Pancreas (tissue), 10 donors: ENCODE measurements around the gene GAS6. TPM values are rescaled to one million over a fixed set of nuclear protein-coding genes. Genes with fewer than 3 reads are reported as not detected.
"Not testable (repeated sequence)": the region's sequence is repeated elsewhere in the genome, so short reads cannot be mapped to it uniquely, and the experiment has no call there.

Source experiments
- ATAC-seq, 4 donors: fragments of 200-7000 bp; cut with Tn5 transposase; one replicate each; pipeline versions ENCODE4 v1.8.0 to v1.9.1; 2020; ENCODE audit warnings: mild to moderate bottlenecking in 4 of 4, moderate library complexity in 4 of 4
- DNase-seq, 6 donors: peaks; one replicate each; pipeline ENCODE4 v3.0.0-alpha.2; 2020
- FAIRE-seq: peaks from 2 replicates; lab custom pipeline; 2012; peaks lifted over from hg19 to GRCh38; lab: Jason Lieb, UNC
- H3K27ac ChIP-seq, 4 donors: fragments of 200-600 bp; sonication (generic); 1 replicate in 3 of 4; 2 replicates in 1 of 4; pipeline versions ENCODE4 v1.5.0 to v1.8.0; 2020
- H3K27me3 ChIP-seq, 4 donors: fragments of 200-600 bp; one replicate each; pipeline ENCODE4 v1.8.0; 2021
- H3K36me3 ChIP-seq, 3 donors: fragments of 200-600 bp; sonication (generic) in 1 of 3; one replicate each; pipeline versions ENCODE4 v1.5.0 to v1.8.0; 2020 to 2021
- H3K4me1 ChIP-seq, 3 donors: fragments of 200-600 bp; one replicate each; pipeline ENCODE4 v1.8.0; 2021
- H3K4me3 ChIP-seq, 4 donors: fragments of 200-600 bp; sonication (generic) in 2 of 4; one replicate each; pipeline versions ENCODE4 v1.5.0 to v1.8.0; 2020 to 2021
- H3K9me3 ChIP-seq, 4 donors: fragments of 200-600 bp; one replicate each; pipeline ENCODE4 v1.8.0; 2021
- whole genome bisulfite sequencing, 2 donors: extraction: QIAGEN DNeasy Blood & Tissue Kit; methylation state at CpG; one replicate each; pipeline ENCODE4 v1.1.7; 2013; 5-methylcytosine and 5-hydroxymethylcytosine counted together
- intact Hi-C, 3 donors: fragments of 100-400 bp; cut with DNase I; formaldehyde crosslinking; loops; one replicate each; pipeline versions ENCODE4 v1.11.1 to v1.14.2; 2022
- polyA plus RNA-seq, 2 donors: library from polyadenylated mRNA; stranded (reverse); fragments of 200-250 nt; gene quantifications; one replicate each; pipeline ENCODE4 v1.2.3, GENCODE V29; 2013
- total RNA-seq, 6 donors: library from RNA; stranded (reverse); fragmentation: NEBNext Ultra II Directional in 4 of 6; extraction: Animal tissue kit (Norgen Biotek cat#: 25700) in 4 of 6; gene quantifications; one replicate each; pipeline versions ENCODE4 v1.2.1 to v1.2.4, GENCODE V29; 2021 to 2023
- TF ChIP-seq, protein P1 (sequence below), 4 donors: fragments of 200-600 bp; sonication (generic) in 3 of 4; IDR thresholded peaks; one replicate each; pipeline versions ENCODE4 v1.5.0 to v1.8.0; 2021; ENCODE audit warnings: antibody characterized with exemption in 4 of 4
- donor health status: healthy with polysubstance abuse.
- donor health status: DM: no; HTN: no; CAD: no; lungs with moderate emphysema.
- donor health status: DM: no; HTN: no; CAD: no.
- donor health status: control.
- donor health status: control.
- donor health status: Bipolar disorder and iron deficiency.
- donor health status: DM: yes; HTN: yes; CAD: no.
- donor health status: DM: no; HTN: no; CAD: no.
- donor health status: DM: no; HTN: no; CAD: no.
- donor health status: DM: yes; HTN: yes; CAD: no.

GAS6 gene
- 10 to 100 TPM; 24.3 to 68.8 (median 38.6) TPM for total RNA-seq
- polyA plus RNA-seq, result 100 to 1,000 TPM in 1 of 2 donors, 10 to 100 TPM in 1; 98.0 to 124 TPM

GRCh38 chr13:113863524-113864272 lies at the start of gene GAS6:
Gene GAS6, minus strand, starts transcription at chr13:113864076. Its CDS starts 156 bp downstream, at chr13:113863920.
- DNase-seq (peak in 5 of 6 donors; percentile 59 to 85 (median 73)), ATAC-seq (peak; percentile 49 to 73 (median 58)), FAIRE-seq (no peak)
- Histone ChIP-seq H3K9me3 (no peaks in the 10 kb centered on the region), H3K27me3 (no peaks in the 10 kb centered on the region), H3K4me1 (peaks cover 0 to 9% (median 8%) of the 10 kb centered on the region in 3 donors), H3K27ac (peak within 1 kb of the TSS; percentile 78 to 89 (median 86)), H3K36me3 (no peaks in the 10 kb centered on the region), H3K4me3 (peak within 1 kb of the TSS; percentile 53 to 69 (median 59))
- TF ChIP-seq, protein P1, sequence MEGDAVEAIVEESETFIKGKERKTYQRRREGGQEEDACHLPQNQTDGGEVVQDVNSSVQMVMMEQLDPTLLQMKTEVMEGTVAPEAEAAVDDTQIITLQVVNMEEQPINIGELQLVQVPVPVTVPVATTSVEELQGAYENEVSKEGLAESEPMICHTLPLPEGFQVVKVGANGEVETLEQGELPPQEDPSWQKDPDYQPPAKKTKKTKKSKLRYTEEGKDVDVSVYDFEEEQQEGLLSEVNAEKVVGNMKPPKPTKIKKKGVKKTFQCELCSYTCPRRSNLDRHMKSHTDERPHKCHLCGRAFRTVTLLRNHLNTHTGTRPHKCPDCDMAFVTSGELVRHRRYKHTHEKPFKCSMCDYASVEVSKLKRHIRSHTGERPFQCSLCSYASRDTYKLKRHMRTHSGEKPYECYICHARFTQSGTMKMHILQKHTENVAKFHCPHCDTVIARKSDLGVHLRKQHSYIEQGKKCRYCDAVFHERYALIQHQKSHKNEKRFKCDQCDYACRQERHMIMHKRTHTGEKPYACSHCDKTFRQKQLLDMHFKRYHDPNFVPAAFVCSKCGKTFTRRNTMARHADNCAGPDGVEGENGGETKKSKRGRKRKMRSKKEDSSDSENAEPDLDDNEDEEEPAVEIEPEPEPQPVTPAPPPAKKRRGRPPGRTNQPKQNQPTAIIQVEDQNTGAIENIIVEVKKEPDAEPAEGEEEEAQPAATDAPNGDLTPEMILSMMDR (IDR thresholded peaks at IDR 0.05), result no peak
- WGBS, 2 donors, result 0 to 1% methylated on average over 72 to 116 of the region's 116 CpGs
- intact Hi-C loops, result no loop called here

DNA sequence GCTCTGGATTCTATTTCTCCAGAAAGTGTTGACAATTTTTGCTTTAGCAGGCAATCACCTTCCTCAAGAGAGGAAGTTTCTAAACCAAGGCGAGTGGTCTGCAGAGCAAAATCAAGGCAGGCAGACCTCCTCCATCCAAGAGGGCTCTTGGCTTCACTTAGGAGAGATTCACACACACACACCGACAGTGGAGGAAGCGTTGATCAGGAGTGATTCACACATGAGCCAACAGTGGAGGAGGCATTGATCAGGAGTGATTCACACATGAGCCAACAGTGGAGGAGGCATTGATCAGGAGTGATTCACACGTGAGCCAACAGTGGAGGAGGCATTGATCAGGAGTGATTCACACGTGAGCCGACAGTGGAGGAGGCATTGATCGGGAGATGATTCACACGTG lies 49.5 kb upstream of the GAS6 start:
- H3K4me1 ChIP-seq, H3K9me3 ChIP-seq, FAIRE-seq, DNase-seq, H3K4me3 ChIP-seq, H3K36me3 ChIP-seq, H3K27ac ChIP-seq, intact Hi-C loops, H3K27me3 ChIP-seq, ATAC-seq: not testable (repeated sequence)
- WGBS, 2 donors, result 66 to 70% methylated on average over 8 of the region's 8 CpGs

DNA sequence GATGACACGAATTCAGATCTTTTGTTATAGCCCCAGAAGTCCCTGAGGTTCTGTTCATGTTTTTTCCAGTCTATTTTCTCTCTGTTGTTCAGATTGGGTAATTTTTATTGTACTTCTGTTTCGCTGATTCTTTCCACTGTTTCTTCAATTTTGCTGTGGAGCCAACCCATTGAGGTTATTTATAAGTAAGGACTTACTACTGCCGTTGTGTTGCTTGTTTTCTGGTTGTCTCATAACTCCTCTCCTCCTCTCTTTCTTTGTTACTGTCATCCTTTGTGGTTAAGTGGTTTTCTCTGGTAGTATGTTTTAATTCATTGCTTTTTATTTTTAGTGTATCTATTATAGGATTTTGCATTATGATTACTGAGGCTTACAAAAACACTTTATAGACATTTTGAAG lies 48.7 kb upstream of the GAS6 start:
- no peak for DNase-seq
- H3K4me3 ChIP-seq, result no peak overlapping the region
- H3K9me3 ChIP-seq, result no peaks in the 10 kb centered on the region
- no peak for ATAC-seq
- H3K36me3 ChIP-seq, result no peaks in the 10 kb centered on the region
- H3K27me3 ChIP-seq, result no peaks in the 10 kb centered on the region
- no peaks in the 10 kb centered on the region for H3K4me1 ChIP-seq
- no peak for FAIRE-seq
- intact Hi-C loops, result no loop called here
- H3K27ac ChIP-seq, result no peak overlapping the region
- TF ChIP-seq, protein P1 (IDR thresholded peaks at IDR 0.05), result no peak
- 58 to 61% methylated on average over 3 of the region's 3 CpGs for WGBS, 2 donors

- peak in 2 of 6 donors; percentile 27 to 45 for DNase-seq
- intact Hi-C loops, result no loop called here
- Histone ChIP-seq H3K36me3 (no peaks in the 10 kb centered on the region), H3K27ac (no peak overlapping the region), H3K27me3 (no peaks in the 10 kb centered on the region), H3K4me3 (no peak overlapping the region), H3K9me3 (no peaks in the 10 kb centered on the region), H3K4me1 (no peaks in the 10 kb centered on the region)
- WGBS, 2 donors, result 48% methylated on average over 17 of the region's 17 CpGs
- TF ChIP-seq, protein P1 (IDR thresholded peaks at IDR 0.05), result no peak
- peak in 3 of 4 donors; percentile 40 to 52 (median 51) for ATAC-seq
- FAIRE-seq, result no peak
Measured at GRCh38 chr13:113907635-113908617, 44.0 kb upstream of the GAS6 start.

- H3K4me1 ChIP-seq, result no peaks in the 10 kb centered on the region
- TF ChIP-seq, protein P1 (IDR thresholded peaks at IDR 0.05), result no peak
- intact Hi-C loops, result no loop called here
- no peak overlapping the region for H3K4me3 ChIP-seq
- H3K27ac ChIP-seq, result no peak overlapping the region
- H3K27me3 ChIP-seq, result no peaks in the 10 kb centered on the region
- H3K9me3 ChIP-seq, result no peaks in the 10 kb centered on the region
- 57 to 61% methylated on average over 4 of the region's 4 CpGs for WGBS, 2 donors
- DNase-seq, result peak in 2 of 6 donors; percentile 10 to 43
- ATAC-seq, result peak in 1 of 4 donors; percentile 17
- no peaks in the 10 kb centered on the region for H3K36me3 ChIP-seq
- FAIRE-seq, result no peak
Measured at GRCh38 chr13:113906571-113906970, 42.7 kb upstream of the GAS6 start.
